Right lobe of liver (tissue), 4 donors: ENCODE measurements around the gene LHB.

Source experiments
- POLR2A ChIP-seq: fragments of 450-650 bp; IDR thresholded peaks from one replicate; pipeline ENCODE4 v1.6.1; 2017; ENCODE audit warnings: antibody characterized with exemption, mild to moderate bottlenecking
- TF ChIP-seq, protein P1 (sequence below), 4 donors: fragments of 200-600 bp in 3 of 4; fragments of 450-650 bp in 1 of 4; IDR thresholded peaks; one replicate each; pipeline versions ENCODE4 v1.5.1 to v1.8.0; 2016 to 2022; ENCODE audit warnings: antibody characterized with exemption in 4 of 4, mild to moderate bottlenecking in 2 of 4
- donor health status: DM: no; HTN: no; CAD: no.
- donor health status: DM: no; HTN: no; CAD: no.
- donor health status: DM: no; HTN: yes; CAD: no.

DNA sequence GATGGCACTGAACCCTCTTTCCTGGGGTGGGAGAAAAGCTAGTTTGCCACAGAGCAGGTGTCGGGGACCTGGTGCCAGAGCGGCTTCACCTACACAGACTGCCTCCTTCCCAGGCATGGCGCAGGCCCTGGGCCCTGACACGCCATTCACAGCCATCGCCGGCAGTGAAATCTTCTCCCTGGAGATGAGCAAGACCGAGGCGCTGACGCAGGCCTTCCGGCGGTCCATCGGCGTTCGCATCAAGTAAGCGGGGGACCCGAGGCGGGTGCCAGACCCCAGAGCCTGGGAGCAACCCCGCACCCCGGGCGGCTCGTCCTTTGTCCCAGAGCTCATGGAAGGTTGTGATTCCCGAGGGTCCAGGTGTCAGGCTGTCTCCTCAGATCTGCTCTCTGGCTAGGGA is 10.0 kb downstream of the LHB start:
- TF ChIP-seq, protein P1, sequence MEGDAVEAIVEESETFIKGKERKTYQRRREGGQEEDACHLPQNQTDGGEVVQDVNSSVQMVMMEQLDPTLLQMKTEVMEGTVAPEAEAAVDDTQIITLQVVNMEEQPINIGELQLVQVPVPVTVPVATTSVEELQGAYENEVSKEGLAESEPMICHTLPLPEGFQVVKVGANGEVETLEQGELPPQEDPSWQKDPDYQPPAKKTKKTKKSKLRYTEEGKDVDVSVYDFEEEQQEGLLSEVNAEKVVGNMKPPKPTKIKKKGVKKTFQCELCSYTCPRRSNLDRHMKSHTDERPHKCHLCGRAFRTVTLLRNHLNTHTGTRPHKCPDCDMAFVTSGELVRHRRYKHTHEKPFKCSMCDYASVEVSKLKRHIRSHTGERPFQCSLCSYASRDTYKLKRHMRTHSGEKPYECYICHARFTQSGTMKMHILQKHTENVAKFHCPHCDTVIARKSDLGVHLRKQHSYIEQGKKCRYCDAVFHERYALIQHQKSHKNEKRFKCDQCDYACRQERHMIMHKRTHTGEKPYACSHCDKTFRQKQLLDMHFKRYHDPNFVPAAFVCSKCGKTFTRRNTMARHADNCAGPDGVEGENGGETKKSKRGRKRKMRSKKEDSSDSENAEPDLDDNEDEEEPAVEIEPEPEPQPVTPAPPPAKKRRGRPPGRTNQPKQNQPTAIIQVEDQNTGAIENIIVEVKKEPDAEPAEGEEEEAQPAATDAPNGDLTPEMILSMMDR (IDR thresholded peaks at IDR 0.05): no peak
- no peak for TF ChIP-seq POLR2A
